ENCODE measurements around the gene TMEM43.

The TMEM43 gene

GRCh38 chr3:14170531-14171159 lies 45.8 kb downstream of the TMEM43 start:
- no peak overlapping the region for H2AFZ ChIP-seq (ENCODE audit: low read length)
- 0 out of 2 replicates have a peak, but pooled peaks cover 13% of the 10 kb centered on the region for H3K79me2 ChIP-seq (ENCODE audit: insufficient read depth, low read length)
- no peak overlapping the region for H3K27ac ChIP-seq (ENCODE audit: low read depth, low read length, poor library complexity, severe bottlenecking)
- H3K4me3 ChIP-seq (ENCODE audit: low read depth, low read length, poor library complexity, severe bottlenecking) = no peak overlapping the region
- peaks cover 73% of the 10 kb centered on the region for H3K36me3 ChIP-seq (ENCODE audit: insufficient read depth, low read length)
- H3K27me3 ChIP-seq (ENCODE audit: insufficient read depth, low read length) = no peaks in the 10 kb centered on the region
- TF ChIP-seq CTCF (IDR thresholded peaks at IDR 0.05; ENCODE audit: low read length) (no peak), EZH2 (IDR thresholded peaks at IDR 0.05; ENCODE audit: borderline replicate concordance, low read length) (no peak)
- no peaks in the 10 kb centered on the region for H3K9me2 ChIP-seq (ENCODE audit: low read depth, low read length)
- no peak overlapping the region for H3K9ac ChIP-seq (ENCODE audit: low read length)
- peaks cover 15% of the 10 kb centered on the region for H3K4me1 ChIP-seq (ENCODE audit: insufficient read depth, low read length, severe bottlenecking)
- H3F3A ChIP-seq (ENCODE audit: insufficient read depth, low read length) = no peaks in the 10 kb centered on the region
- no peaks in the 10 kb centered on the region for H4K20me1 ChIP-seq (ENCODE audit: insufficient read depth, low read length)
- no peak overlapping the region for H3K4me2 ChIP-seq (ENCODE audit: low read length)
- H3K9me3 ChIP-seq (ENCODE audit: low read length) = no peaks in the 10 kb centered on the region

- Histone ChIP-seq H3K4me1 (ENCODE audit: insufficient read depth, low read length, severe bottlenecking) (peaks cover 33% of the 10 kb centered on the region), H3K36me3 (ENCODE audit: insufficient read depth, low read length) (peaks cover 58% of the 10 kb centered on the region), H3K9ac (ENCODE audit: low read length) (no peak overlapping the region), H3K4me3 (ENCODE audit: low read depth, low read length, poor library complexity, severe bottlenecking) (no peak overlapping the region), H3K79me2 (ENCODE audit: insufficient read depth, low read length) (peaks cover 18% of the 10 kb centered on the region; the same call in 1 of the 2 replicates), H3K9me3 (ENCODE audit: low read length) (no peaks in the 10 kb centered on the region), H4K20me1 (ENCODE audit: insufficient read depth, low read length) (no peaks in the 10 kb centered on the region), H2AFZ (ENCODE audit: low read length) (no peak overlapping the region), H3K9me2 (ENCODE audit: low read depth, low read length) (no peaks in the 10 kb centered on the region), H3F3A (ENCODE audit: insufficient read depth, low read length) (no peaks in the 10 kb centered on the region), H3K4me2 (ENCODE audit: low read length) (no peak overlapping the region), H3K27ac (ENCODE audit: low read depth, low read length, poor library complexity, severe bottlenecking) (no peak overlapping the region), H3K27me3 (ENCODE audit: insufficient read depth, low read length) (no peaks in the 10 kb centered on the region)
- TF ChIP-seq CTCF (IDR thresholded peaks at IDR 0.05; ENCODE audit: low read length) = no peak
- no peak for TF ChIP-seq EZH2 (IDR thresholded peaks at IDR 0.05; ENCODE audit: borderline replicate concordance, low read length)
Observed at GRCh38 chr3:14172496-14172895, 47.6 kb downstream of the TMEM43 start.

DNA sequence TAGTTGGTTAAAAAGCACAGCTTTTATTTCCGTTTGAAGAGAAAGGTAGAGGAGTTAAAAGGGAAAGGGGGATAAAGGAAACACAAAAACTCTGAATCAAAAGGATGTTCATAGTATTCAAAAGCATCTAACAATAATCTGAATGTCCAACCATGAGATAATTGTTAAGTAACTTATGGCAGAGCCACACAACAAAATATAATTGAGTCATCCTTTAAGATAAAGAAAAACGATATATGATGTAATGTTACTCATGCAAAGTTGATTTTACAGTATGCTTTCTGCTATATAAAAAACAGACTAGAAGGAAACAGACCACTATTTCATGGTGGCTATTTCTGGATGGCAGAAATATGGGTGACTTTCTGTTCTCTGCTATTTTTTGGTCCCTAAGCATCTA lies 49.6 kb downstream of the TMEM43 start:
- Histone ChIP-seq H3K79me2 (ENCODE audit: insufficient read depth, low read length) (peaks cover 31% of the 10 kb centered on the region), H3K36me3 (ENCODE audit: insufficient read depth, low read length) (peaks cover 38% of the 10 kb centered on the region; the same call in 1 of the 2 replicates), H3K9me2 (ENCODE audit: low read depth, low read length) (no peaks in the 10 kb centered on the region), H2AFZ (ENCODE audit: low read length) (no peak overlapping the region), H3K4me2 (ENCODE audit: low read length) (no peak overlapping the region), H3K4me3 (ENCODE audit: low read depth, low read length, poor library complexity, severe bottlenecking) (no peak overlapping the region), H3K9ac (ENCODE audit: low read length) (no peak overlapping the region), H4K20me1 (ENCODE audit: insufficient read depth, low read length) (no peaks in the 10 kb centered on the region), H3K9me3 (ENCODE audit: low read length) (no peaks in the 10 kb centered on the region), H3K27ac (ENCODE audit: low read depth, low read length, poor library complexity, severe bottlenecking) (no peak overlapping the region), H3K4me1 (ENCODE audit: insufficient read depth, low read length, severe bottlenecking) (peaks cover 41% of the 10 kb centered on the region), H3K27me3 (ENCODE audit: insufficient read depth, low read length) (no peaks in the 10 kb centered on the region), H3F3A (ENCODE audit: insufficient read depth, low read length) (no peaks in the 10 kb centered on the region)
- TF ChIP-seq CTCF (IDR thresholded peaks at IDR 0.05; ENCODE audit: low read length) = no peak
- TF ChIP-seq EZH2 (IDR thresholded peaks at IDR 0.05; ENCODE audit: borderline replicate concordance, low read length) = no peak

Data from OCI-LY1 (cell line).